Fibroblast of pulmonary artery (primary cell): ENCODE results near the gene LRRK1.
A peak's percentile ranks its signal among the peaks of the same experiment; 100 is the strongest.

Source experiments
- DNase-seq: peaks from one replicate; pipeline ENCODE4 v3.0.0-alpha.2; 2010; ENCODE audit warnings: low read depth
- H3K4me3 ChIP-seq: replicated peaks from 2 replicates; pipeline ENCODE4 v1.5.1; 2011; ENCODE audit warnings: low read depth, mild to moderate bottlenecking, control low read depth, low read length, moderate library complexity
- TF ChIP-seq, protein P1 (sequence below): IDR thresholded peaks from 2 replicates; pipeline ENCODE4 v1.5.1; 2011; ENCODE audit warnings: mild to moderate bottlenecking, control low read depth, low read length, inconsistent platforms; ENCODE audit errors: missing control alignments

LRRK1 gene

DNA sequence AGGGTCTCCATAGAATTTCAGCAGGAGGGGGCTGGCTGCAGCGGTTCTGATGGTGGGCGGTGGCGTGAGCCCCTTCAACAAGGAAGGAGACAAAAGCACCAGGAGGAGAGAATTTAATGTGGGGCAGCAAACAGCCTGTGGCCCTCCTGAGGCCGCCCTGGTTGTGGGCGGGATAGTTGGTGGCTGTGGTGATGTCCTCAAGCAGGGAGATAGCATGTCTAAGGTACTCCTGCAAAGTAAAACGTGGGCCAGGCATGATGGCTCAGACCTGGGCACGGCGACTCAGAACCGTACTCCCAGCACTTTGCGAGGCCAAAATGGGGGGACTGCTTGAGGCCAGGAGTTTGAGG, 94.0 kb downstream of the LRRK1 start:
- no peak overlapping the region for H3K4me3 ChIP-seq
- DNase-seq = no peak
- TF ChIP-seq, protein P1, sequence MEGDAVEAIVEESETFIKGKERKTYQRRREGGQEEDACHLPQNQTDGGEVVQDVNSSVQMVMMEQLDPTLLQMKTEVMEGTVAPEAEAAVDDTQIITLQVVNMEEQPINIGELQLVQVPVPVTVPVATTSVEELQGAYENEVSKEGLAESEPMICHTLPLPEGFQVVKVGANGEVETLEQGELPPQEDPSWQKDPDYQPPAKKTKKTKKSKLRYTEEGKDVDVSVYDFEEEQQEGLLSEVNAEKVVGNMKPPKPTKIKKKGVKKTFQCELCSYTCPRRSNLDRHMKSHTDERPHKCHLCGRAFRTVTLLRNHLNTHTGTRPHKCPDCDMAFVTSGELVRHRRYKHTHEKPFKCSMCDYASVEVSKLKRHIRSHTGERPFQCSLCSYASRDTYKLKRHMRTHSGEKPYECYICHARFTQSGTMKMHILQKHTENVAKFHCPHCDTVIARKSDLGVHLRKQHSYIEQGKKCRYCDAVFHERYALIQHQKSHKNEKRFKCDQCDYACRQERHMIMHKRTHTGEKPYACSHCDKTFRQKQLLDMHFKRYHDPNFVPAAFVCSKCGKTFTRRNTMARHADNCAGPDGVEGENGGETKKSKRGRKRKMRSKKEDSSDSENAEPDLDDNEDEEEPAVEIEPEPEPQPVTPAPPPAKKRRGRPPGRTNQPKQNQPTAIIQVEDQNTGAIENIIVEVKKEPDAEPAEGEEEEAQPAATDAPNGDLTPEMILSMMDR = no peak

DNA sequence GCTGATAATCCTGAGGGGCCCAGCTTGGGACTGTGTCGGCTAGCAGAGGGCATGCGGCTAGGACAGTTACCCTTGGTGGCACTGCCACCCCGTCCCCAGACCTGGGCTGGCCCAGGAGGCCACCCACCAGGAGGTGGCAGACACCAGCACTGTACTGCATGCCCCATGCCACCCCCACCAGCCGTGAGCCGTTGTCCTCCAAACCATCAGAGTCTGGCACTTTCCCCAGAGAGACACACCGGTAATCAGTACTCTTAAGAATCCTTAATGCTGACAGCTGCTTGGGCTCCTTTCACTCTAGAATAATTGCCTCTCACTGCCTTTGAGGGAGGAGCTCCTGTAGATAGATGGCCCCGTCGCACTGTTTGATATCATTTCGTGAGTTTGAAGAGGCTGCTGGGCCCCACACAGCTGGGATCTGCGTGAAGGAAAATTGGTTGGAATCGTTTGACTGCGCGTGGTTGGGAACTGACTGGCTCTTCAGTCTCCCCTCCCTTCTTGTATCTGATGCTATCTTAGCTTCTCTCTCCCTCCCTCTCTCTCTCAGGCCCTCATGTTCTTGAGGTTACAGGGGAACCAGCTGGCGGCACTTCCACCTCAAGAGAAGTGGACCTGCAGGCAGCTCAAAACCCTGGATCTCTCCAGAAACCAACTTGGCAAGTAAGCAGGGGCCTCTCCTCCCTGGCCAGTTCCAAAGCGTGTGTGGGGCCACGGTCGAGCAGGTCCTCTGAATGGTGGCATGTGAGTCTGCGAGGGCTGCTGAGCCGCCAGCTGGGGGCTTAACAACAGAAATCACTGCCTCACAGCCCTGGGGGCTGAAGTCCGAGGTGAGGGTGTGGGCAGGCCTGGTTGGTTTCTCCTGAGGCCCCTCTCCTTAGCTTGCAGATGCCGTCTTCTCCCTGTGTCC, 94.9 kb downstream of the LRRK1 start:
- H3K4me3 ChIP-seq = no peak overlapping the region
- DNase-seq = no peak
- TF ChIP-seq, protein P1 = no peak

DNA sequence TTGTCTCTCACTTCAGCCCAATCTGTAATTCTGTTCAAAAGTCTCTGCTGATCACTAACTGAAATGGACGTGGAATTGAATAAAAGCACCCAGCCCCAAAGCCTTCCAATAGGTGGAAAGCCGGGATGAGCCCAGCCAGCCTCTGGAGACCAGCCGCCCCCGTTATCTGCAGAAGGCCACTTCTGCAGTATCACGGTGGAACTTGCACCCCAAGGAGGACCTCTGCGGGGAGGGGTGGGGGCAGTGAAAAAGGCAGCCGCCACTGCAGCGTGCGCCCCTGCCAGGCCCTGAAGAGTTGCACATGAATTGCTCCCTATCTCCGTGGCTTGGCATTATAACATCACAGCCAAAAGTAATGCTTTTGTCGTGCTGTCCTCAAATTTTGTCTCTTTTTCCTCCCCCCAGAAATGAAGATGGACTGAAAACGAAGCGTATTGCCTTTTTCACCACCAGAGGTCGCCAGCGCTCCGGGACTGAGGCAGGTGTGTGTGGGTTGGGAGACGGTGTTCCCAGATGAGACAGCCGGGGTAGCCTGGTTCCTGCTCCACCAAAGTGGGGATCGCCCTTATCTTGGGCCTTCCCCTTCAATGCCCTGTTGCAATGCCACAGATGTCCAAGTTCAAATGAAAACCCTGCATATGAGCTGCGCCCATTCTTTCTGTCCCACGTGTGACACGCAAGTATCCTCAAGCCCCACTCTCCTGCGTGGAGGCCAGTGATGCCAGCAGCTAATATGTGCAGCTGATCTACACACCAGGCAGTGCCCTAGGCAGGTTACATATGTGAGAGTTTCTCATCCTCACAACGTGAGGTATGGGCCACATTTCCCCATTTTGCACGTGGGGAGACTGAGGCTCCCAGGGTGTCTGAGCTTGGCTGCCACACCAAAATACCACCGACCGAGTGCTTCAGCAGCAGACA, 96.0 kb downstream of the LRRK1 start:
- peak; percentile 82 for DNase-seq
- no peak overlapping the region for H3K4me3 ChIP-seq
- TF ChIP-seq, protein P1 = peak; percentile 93

DNA sequence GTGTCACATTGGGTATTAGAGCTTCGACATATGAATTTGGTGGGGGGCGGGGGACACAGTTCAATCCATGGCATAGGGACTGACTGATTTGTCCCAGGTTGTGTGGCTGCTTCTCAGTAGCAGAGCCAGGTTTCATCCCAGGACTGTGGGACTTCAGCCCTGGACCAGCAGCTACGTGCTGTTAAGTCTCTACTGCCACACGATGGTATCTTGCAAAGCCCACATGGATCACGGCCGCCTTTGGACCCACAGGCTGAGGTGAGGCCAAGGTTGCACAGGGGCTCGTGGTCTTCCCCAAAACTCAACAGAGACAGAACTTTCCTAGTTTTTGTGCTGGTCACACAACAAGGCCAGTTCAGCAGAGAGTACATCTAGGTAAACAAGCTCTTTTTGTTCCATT, 97.4 kb downstream of the LRRK1 start:
- TF ChIP-seq, protein P1 = no peak
- no peak overlapping the region for H3K4me3 ChIP-seq

DNA sequence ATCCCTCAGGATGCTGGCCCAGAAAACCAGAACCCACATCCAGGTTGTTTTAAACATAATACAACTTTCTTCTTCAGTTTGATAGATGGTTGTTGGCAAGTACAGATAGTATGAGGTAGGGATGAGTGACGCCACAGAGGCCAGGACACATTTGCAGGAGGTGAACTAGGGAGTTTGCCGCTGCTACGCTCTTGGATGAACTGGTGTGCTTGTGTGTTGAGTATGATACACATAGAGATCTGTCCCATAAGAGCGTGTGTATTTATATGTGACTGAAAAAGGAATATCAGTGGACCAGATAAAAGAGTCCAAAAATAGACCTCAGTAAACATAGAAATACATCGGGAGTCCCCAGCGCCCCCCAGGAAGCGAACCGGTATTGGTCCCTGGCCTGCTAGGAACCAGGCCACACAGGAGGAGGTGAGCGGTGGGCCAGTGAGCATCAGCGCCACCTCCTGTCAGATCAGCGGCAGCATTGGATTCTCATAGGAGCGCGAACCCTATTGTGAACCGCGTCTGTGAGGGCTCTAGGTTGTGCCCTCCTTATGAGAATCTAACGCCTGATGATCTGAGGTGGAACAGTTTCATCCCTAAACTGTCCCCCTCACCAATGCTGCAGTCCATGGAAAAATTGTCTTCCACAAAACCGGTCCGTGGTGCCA, 98.1 kb downstream of the LRRK1 start:
- TF ChIP-seq, protein P1 = no peak
- no peak overlapping the region for H3K4me3 ChIP-seq
- DNase-seq = no peak

More for the DNA sequence above, 97.4 kb downstream of the LRRK1 start:
- no peak for DNase-seq

DNA sequence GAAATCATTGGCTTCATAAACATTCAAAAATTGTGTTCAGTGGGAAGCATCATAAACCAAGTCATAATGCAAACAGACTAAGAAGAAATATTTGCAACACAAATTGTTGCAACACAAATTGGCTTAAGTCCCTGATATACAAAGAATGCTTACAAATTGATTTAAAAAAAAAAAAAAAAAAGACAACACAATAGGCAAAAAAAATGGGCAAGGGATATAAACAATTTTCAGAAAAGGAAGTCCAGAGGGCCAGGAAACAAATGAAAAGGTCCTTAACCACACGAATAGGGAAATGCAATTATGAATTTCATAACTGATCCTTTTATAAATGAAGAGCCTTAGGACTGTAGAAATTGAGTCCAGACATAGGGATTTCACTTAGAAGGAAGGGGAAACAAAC, 98.9 kb downstream of the LRRK1 start:
- DNase-seq = peak; percentile 94
- no peak overlapping the region for H3K4me3 ChIP-seq
- TF ChIP-seq, protein P1 = no peak
